ENCODE data around the gene FMO1. TPM values are rescaled to one million over a fixed set of nuclear protein-coding genes. Genes with fewer than 3 reads are reported as not detected.

FMO1 gene
- total RNA-seq, 1 donor from 2014 or later: not detected

GRCh38 chr1:171313319-171313834 is 65.1 kb downstream of the FMO1 start:
- peaks cover 12% of the 10 kb centered on the region for H3K4me1 Mint-ChIP-seq
- H3K27ac ChIP-seq: no peak overlapping the region
- TF ChIP-seq EZH2 (IDR thresholded peaks at IDR 0.05) (no peak), CTCF (IDR thresholded peaks at IDR 0.05) (no peak), EZH2phosphoT487 (IDR thresholded peaks at IDR 0.05) (no peak)
- H3K9me3 ChIP-seq (ENCODE audit: low read depth): no peaks in the 10 kb centered on the region
- no peak overlapping the region for H3K27ac Mint-ChIP-seq
- H3K4me3 ChIP-seq: no peak overlapping the region
- H3K79me2 ChIP-seq (ENCODE audit: low read depth): no peaks in the 10 kb centered on the region
- no peaks in the 10 kb centered on the region for H3K36me3 Mint-ChIP-seq
- peaks cover 15% of the 10 kb centered on the region for H3K4me1 ChIP-seq
- no peaks in the 10 kb centered on the region for H3K9me3 Mint-ChIP-seq
- H3K4me2 ChIP-seq: peak overlapping the region; percentile 68
- H3F3A ChIP-seq (ENCODE audit: low read depth): peaks cover 8% of the 10 kb centered on the region
- H3K36me3 ChIP-seq: no peaks in the 10 kb centered on the region
- no peaks in the 10 kb centered on the region for H3K27me3 ChIP-seq
- H4K20me1 ChIP-seq (ENCODE audit: low read depth): no peaks in the 10 kb centered on the region
- no peak overlapping the region for H3K4me3 Mint-ChIP-seq
- peak overlapping the region; percentile 96 for H2AFZ ChIP-seq (replicated peaks)
- DNase-seq (ENCODE audit: low spot score): no peak
- H3K27me3 Mint-ChIP-seq (ENCODE audit: insufficient read depth, low read depth): no peaks in the 10 kb centered on the region
- H3K9ac ChIP-seq: no peak overlapping the region

GRCh38 chr1:171313835-171314320 is 65.6 kb downstream of the FMO1 start, which contains the start of gene FMO4:
Gene FMO4 (plus strand): TSS chr1:171314183. CDS start chr1:171319826, 5,643 bp downstream.
- peak within 1 kb of the TSS; percentile 96 for H2AFZ ChIP-seq (replicated peaks)
- peaks cover 2% of the 10 kb centered on the region for H3K9me3 Mint-ChIP-seq
- H3K36me3 ChIP-seq: no peaks in the 10 kb centered on the region
- H3K4me2 ChIP-seq: peak within 1 kb of the TSS; percentile 68
- no peaks in the 10 kb centered on the region for H3K79me2 ChIP-seq (ENCODE audit: low read depth)
- peak within 1 kb of the TSS; percentile 80 for H3K4me3 Mint-ChIP-seq
- H3K27me3 ChIP-seq: no peaks in the 10 kb centered on the region
- peak within 1 kb of the TSS; percentile 40 for H3K4me3 ChIP-seq
- peak; percentile 92 for DNase-seq (ENCODE audit: low spot score)
- H3K4me1 ChIP-seq: peaks cover 15% of the 10 kb centered on the region
- H4K20me1 ChIP-seq (ENCODE audit: low read depth): no peaks in the 10 kb centered on the region
- TF ChIP-seq EZH2 (IDR thresholded peaks at IDR 0.05) (no peak), CTCF (IDR thresholded peaks at IDR 0.05) (peak; percentile 91)
- H3K9me3 ChIP-seq (ENCODE audit: low read depth): no peaks in the 10 kb centered on the region
- no peak within 1 kb of the TSS for H3K27ac ChIP-seq
- peaks cover 8% of the 10 kb centered on the region for H3F3A ChIP-seq (ENCODE audit: low read depth)
- H3K9ac ChIP-seq: no peak within 1 kb of the TSS
- no peaks in the 10 kb centered on the region for H3K27me3 Mint-ChIP-seq (ENCODE audit: insufficient read depth, low read depth)
- H3K27ac Mint-ChIP-seq: no peak within 1 kb of the TSS
- H3K36me3 Mint-ChIP-seq: no peaks in the 10 kb centered on the region
- H3K4me1 Mint-ChIP-seq: peaks cover 12% of the 10 kb centered on the region

GRCh38 chr1:171329251-171329650 is 81.0 kb downstream of the FMO1 start:
- H3K4me3 ChIP-seq: no peak overlapping the region
- no peaks in the 10 kb centered on the region for H4K20me1 ChIP-seq (ENCODE audit: low read depth)
- no peaks in the 10 kb centered on the region for H3K9me3 ChIP-seq (ENCODE audit: low read depth)
- no peaks in the 10 kb centered on the region for H3K27me3 ChIP-seq
- H3K4me3 Mint-ChIP-seq: no peak overlapping the region
- H3K27me3 Mint-ChIP-seq (ENCODE audit: insufficient read depth, low read depth): no peaks in the 10 kb centered on the region
- no peaks in the 10 kb centered on the region for H3K4me1 ChIP-seq
- no peak for TF ChIP-seq EZH2 (IDR thresholded peaks at IDR 0.05)
- H3K36me3 ChIP-seq: no peaks in the 10 kb centered on the region
- H3F3A ChIP-seq (ENCODE audit: low read depth): no peaks in the 10 kb centered on the region
- H3K4me1 Mint-ChIP-seq: no peaks in the 10 kb centered on the region
- H3K4me2 ChIP-seq: no peak overlapping the region
- no peaks in the 10 kb centered on the region for H3K79me2 ChIP-seq (ENCODE audit: low read depth)
- no peaks in the 10 kb centered on the region for H3K9me3 Mint-ChIP-seq
- no peak for DNase-seq (ENCODE audit: low spot score)
- H2AFZ ChIP-seq (replicated peaks): no peak overlapping the region
- no peak overlapping the region for H3K27ac ChIP-seq
- no peaks in the 10 kb centered on the region for H3K36me3 Mint-ChIP-seq
- H3K27ac Mint-ChIP-seq: no peak overlapping the region
- H3K9ac ChIP-seq: no peak overlapping the region

GRCh38 chr1:171334024-171334640 is 85.8 kb downstream of the FMO1 start:
- Histone ChIP-seq H3K9ac (no peak overlapping the region), H3K9me3 (ENCODE audit: low read depth) (no peaks in the 10 kb centered on the region), H3K36me3 (no peaks in the 10 kb centered on the region), H3K27ac (no peak overlapping the region), H3K27me3 (no peaks in the 10 kb centered on the region), H3K4me3 (no peak overlapping the region), H3K4me2 (no peak overlapping the region), H2AFZ (replicated peaks) (no peak overlapping the region), H3K4me1 (peaks cover 5% of the 10 kb centered on the region), H4K20me1 (ENCODE audit: low read depth) (no peaks in the 10 kb centered on the region), H3F3A (ENCODE audit: low read depth) (no peaks in the 10 kb centered on the region), H3K79me2 (ENCODE audit: low read depth) (no peaks in the 10 kb centered on the region)
- Mint-ChIP-seq H3K4me3 (no peak overlapping the region), H3K36me3 (no peaks in the 10 kb centered on the region), H3K27ac (no peak overlapping the region), H3K4me1 (no peaks in the 10 kb centered on the region), H3K9me3 (no peaks in the 10 kb centered on the region), H3K27me3 (ENCODE audit: insufficient read depth, low read depth) (no peaks in the 10 kb centered on the region)
- TF ChIP-seq CTCF (IDR thresholded peaks at IDR 0.05) (no peak), EZH2 (IDR thresholded peaks at IDR 0.05) (no peak), EZH2phosphoT487 (IDR thresholded peaks at IDR 0.05) (no peak)
- no peak for DNase-seq (ENCODE audit: low spot score)
